Hepatocyte (in vitro differentiated cells): ENCODE measurements around the gene FAM222A. TPM values are rescaled to one million over a fixed set of nuclear protein-coding genes. Genes with fewer than 3 reads are reported as not detected.

Source experiments
- DNase-seq: peaks from one replicate; pipeline ENCODE4 v3.0.0-alpha.2; 2016; ENCODE audit warnings: low spot score
- H2AFZ ChIP-seq: fragments of 200-600 bp; sonication (generic); 2 replicates; pipeline ENCODE4 v1.6.0; 2016; ENCODE audit warnings: antibody characterized with exemption, mild to moderate bottlenecking
- H3K27ac ChIP-seq: fragments of 200-600 bp; sonication (generic); 2 replicates; pipeline ENCODE4 v1.5.1; 2016; ENCODE audit warnings: mild to moderate bottlenecking
- H3K27me3 ChIP-seq: fragments of 200-600 bp; sonication (generic); 2 replicates; pipeline ENCODE4 v1.6.1; 2016
- H3K36me3 ChIP-seq: fragments of 200-600 bp; sonication (generic); replicated peaks from 2 replicates; pipeline ENCODE4 v1.5.1; 2016; ENCODE audit warnings: low read depth; ENCODE audit not compliant: insufficient read depth
- H3K4me1 ChIP-seq: fragments of 200-600 bp; sonication (generic); 2 replicates; pipeline ENCODE4 v1.5.1; 2016; ENCODE audit warnings: mild to moderate bottlenecking, moderate library complexity; ENCODE audit not compliant: insufficient read depth
- H3K4me2 ChIP-seq: fragments of 200-600 bp; sonication (generic); 2 replicates; pipeline ENCODE4 v1.6.0; 2016
- H3K4me3 ChIP-seq: fragments of 200-600 bp; sonication (generic); 2 replicates; pipeline ENCODE4 v1.5.1; 2016; ENCODE audit warnings: mild to moderate bottlenecking
- H3K79me2 ChIP-seq: fragments of 200-600 bp; sonication (generic); 2 replicates; pipeline ENCODE4 v1.6.0; 2017; ENCODE audit warnings: mild to moderate bottlenecking
- H3K9me2 ChIP-seq: fragments of 200-600 bp; sonication (generic); replicated peaks from 2 replicates; pipeline ENCODE4 v1.6.0; 2017; ENCODE audit warnings: mild to moderate bottlenecking; ENCODE audit not compliant: insufficient read depth
- H3K9me3 ChIP-seq: fragments of 200-600 bp; sonication (generic); 2 replicates; pipeline ENCODE4 v1.5.1; 2016; ENCODE audit warnings: low read depth, mild to moderate bottlenecking
- H4K20me1 ChIP-seq: fragments of 200-600 bp; sonication (generic); 2 replicates; pipeline ENCODE4 v1.6.0; 2016; ENCODE audit warnings: mild to moderate bottlenecking; ENCODE audit not compliant: insufficient read depth, poor library complexity, severe bottlenecking
- EZH2 ChIP-seq: fragments of 200-600 bp; sonication (generic); IDR thresholded peaks from 2 replicates; pipeline ENCODE4 v1.6.1; 2016; ENCODE audit warnings: antibody characterized with exemption, mild to moderate bottlenecking, borderline replicate concordance
- EZH2phosphoT487 ChIP-seq: fragments of 200-600 bp; sonication (generic); IDR thresholded peaks from one replicate; pipeline ENCODE4 v1.6.1; 2018; ENCODE audit warnings: antibody characterized with exemption, mild to moderate bottlenecking, low read depth, moderate library complexity; ENCODE audit not compliant: unreplicated experiment, severe bottlenecking
- WGBS: methylation state at CpG from one replicate; pipeline ENCODE4 v1.1.6; 2016; ENCODE audit warnings: low lambda C conversion rate; ENCODE audit errors: missing lambda C conversion rate; 5-methylcytosine and 5-hydroxymethylcytosine counted together
- polyA plus RNA-seq: library from polyadenylated mRNA; unstranded; fragments of >200 nt; fragmentation: Nextera tagmentation; extraction: Ambion mirVana; gene quantifications from 2 replicates; pipeline ENCODE4 v1.2.1, GENCODE V29; 2016
- total RNA-seq: library from RNA; depleted of rRNA; stranded (reverse); fragments of >200 nt; gene quantifications from 2 replicates; pipeline ENCODE4 v1.2.3, GENCODE V29; 2014
- TF ChIP-seq, protein P1 (sequence below): fragments of 200-600 bp; sonication (generic); IDR thresholded peaks from 2 replicates; pipeline ENCODE4 v1.5.1; 2016; ENCODE audit warnings: antibody characterized with exemption, mild to moderate bottlenecking; ENCODE audit not compliant: poor library complexity

Gene FAM222A
- total and polyA plus RNA-seq, 2 experiments from 2014 or later = 7.4 to 11.3 TPM

DNA sequence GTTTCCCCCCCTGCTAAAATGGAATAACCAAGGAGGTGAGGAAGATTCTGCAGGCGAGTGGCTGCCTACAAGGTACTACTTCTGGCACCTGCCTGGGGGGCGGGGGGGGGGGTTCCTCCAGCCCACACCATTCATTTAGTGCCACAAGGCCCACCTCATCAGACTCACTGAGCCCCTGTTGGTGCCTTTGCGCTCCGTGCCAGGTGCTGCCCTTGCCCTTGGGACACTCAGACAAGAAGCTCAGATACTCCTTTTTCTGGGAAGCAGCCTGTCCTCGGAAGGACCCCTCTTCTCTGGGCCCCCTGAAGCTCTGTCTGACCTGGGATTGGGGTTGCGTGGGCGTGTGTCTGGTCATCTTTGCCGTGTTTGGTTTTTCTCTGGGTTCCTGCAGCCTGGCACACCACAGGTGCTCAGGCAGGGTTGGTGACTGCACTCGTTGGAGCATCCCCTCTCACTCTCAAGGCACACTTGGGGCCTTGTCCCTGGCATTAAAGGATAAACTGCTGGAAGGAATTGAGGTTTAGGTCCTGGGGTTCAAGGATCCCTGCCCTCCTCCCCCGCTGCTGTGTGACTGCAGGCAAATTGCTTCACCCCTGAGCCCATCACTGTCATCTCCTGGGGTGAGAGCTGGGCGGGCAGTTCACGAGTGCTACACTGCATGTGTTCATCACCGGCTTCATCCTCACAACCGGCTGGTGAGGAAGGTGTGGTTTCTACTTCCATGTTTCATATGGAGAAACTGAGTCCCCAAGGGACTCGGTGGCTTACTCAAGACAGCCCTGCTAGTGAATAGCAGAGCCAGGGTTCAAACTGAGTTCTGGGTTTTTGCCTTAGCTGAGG is 16.9 kb downstream of the FAM222A start:
- Histone ChIP-seq H2AFZ (no peak overlapping the region), H3K27ac (no peak overlapping the region), H3K79me2 (peaks cover 4% of the 10 kb centered on the region), H3K9me3 (no peaks in the 10 kb centered on the region), H3K4me2 (no peak overlapping the region), H3K36me3 (no peaks in the 10 kb centered on the region), H3K9me2 (no peaks in the 10 kb centered on the region), H3K27me3 (no peaks in the 10 kb centered on the region), H3K4me3 (no peak overlapping the region), H3K4me1 (no peaks in the 10 kb centered on the region), H4K20me1 (no peaks in the 10 kb centered on the region)
- TF ChIP-seq EZH2phosphoT487 (no peak), EZH2 (no peak)
- TF ChIP-seq, protein P1, sequence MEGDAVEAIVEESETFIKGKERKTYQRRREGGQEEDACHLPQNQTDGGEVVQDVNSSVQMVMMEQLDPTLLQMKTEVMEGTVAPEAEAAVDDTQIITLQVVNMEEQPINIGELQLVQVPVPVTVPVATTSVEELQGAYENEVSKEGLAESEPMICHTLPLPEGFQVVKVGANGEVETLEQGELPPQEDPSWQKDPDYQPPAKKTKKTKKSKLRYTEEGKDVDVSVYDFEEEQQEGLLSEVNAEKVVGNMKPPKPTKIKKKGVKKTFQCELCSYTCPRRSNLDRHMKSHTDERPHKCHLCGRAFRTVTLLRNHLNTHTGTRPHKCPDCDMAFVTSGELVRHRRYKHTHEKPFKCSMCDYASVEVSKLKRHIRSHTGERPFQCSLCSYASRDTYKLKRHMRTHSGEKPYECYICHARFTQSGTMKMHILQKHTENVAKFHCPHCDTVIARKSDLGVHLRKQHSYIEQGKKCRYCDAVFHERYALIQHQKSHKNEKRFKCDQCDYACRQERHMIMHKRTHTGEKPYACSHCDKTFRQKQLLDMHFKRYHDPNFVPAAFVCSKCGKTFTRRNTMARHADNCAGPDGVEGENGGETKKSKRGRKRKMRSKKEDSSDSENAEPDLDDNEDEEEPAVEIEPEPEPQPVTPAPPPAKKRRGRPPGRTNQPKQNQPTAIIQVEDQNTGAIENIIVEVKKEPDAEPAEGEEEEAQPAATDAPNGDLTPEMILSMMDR = no peak
- DNase-seq = no peak
- 88% methylated on average over 14 of the region's 15 CpGs for WGBS

- H4K20me1 ChIP-seq = no peaks in the 10 kb centered on the region
- no peaks in the 10 kb centered on the region for H3K27me3 ChIP-seq
- no peak for DNase-seq
- no peak overlapping the region for H3K4me2 ChIP-seq
- no peak overlapping the region for H3K27ac ChIP-seq
- no peak overlapping the region for H3K4me3 ChIP-seq
- no peaks in the 10 kb centered on the region for H3K9me3 ChIP-seq
- TF ChIP-seq EZH2 = no peak
- TF ChIP-seq, protein P1 = no peak
- TF ChIP-seq EZH2phosphoT487 = no peak
- H3K4me1 ChIP-seq = no peaks in the 10 kb centered on the region
- WGBS = 87% methylated on average over 11 of the region's 11 CpGs
- H3K9me2 ChIP-seq = no peaks in the 10 kb centered on the region
- H3K36me3 ChIP-seq = no peaks in the 10 kb centered on the region
- peaks cover 4% of the 10 kb centered on the region for H3K79me2 ChIP-seq
- H2AFZ ChIP-seq = no peak overlapping the region
Measured at GRCh38 chr12:109731231-109731731, 17.7 kb downstream of the FAM222A start.

DNA sequence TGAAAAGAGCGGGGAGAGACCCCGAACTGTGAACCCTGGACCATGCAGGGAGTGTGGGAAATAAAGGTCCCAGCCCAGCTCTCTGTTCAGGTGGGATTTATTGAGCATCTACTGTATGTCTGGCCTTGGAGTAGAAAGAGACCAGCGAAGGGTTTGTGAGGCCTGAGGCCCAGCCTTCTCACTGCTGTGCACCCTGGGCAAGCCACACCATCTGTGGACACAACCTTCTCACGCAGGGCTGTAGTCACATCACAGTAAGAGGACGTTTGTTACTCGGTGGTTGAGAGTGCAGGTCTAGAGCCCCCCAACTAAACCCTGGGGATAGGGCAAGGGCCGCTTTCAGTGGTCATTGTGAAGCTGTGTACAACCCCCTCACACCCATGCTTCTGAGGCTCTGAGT is 18.2 kb downstream of the FAM222A start:
- Histone ChIP-seq H3K27ac (no peak overlapping the region), H4K20me1 (no peaks in the 10 kb centered on the region), H3K27me3 (no peaks in the 10 kb centered on the region), H3K9me3 (no peaks in the 10 kb centered on the region), H2AFZ (no peak overlapping the region), H3K9me2 (no peaks in the 10 kb centered on the region), H3K4me1 (peaks cover 2% of the 10 kb centered on the region), H3K4me2 (no peak overlapping the region), H3K4me3 (no peak overlapping the region), H3K79me2 (peaks cover 4% of the 10 kb centered on the region), H3K36me3 (no peaks in the 10 kb centered on the region)
- no peak for DNase-seq
- TF ChIP-seq EZH2 = no peak
- TF ChIP-seq, protein P1 = no peak
- no peak for TF ChIP-seq EZH2phosphoT487
- 96% methylated on average over 7 of the region's 7 CpGs for WGBS
